ENCODE measurements around the gene MPC2.

DNA sequence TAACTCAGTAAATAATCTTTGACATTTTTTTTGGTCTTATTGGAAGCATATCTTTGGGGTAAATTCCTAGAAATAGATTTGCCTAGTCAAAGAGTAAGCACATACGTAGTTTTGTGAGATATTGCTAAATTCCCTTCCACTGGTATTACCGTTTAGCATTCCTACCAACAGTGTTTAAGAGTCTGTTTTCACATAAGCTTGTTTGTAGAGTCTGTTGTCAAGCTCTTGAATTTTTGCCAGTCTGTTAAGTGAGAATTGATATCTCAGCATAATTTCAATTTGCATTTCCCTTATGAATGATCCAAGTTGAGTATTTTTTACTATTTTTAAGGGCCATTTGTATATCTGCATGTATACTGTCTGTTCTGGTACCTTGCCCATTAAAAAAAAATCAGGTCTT lies 37.0 kb upstream of the MPC2 start:
- TF ChIP-seq, protein P1, sequence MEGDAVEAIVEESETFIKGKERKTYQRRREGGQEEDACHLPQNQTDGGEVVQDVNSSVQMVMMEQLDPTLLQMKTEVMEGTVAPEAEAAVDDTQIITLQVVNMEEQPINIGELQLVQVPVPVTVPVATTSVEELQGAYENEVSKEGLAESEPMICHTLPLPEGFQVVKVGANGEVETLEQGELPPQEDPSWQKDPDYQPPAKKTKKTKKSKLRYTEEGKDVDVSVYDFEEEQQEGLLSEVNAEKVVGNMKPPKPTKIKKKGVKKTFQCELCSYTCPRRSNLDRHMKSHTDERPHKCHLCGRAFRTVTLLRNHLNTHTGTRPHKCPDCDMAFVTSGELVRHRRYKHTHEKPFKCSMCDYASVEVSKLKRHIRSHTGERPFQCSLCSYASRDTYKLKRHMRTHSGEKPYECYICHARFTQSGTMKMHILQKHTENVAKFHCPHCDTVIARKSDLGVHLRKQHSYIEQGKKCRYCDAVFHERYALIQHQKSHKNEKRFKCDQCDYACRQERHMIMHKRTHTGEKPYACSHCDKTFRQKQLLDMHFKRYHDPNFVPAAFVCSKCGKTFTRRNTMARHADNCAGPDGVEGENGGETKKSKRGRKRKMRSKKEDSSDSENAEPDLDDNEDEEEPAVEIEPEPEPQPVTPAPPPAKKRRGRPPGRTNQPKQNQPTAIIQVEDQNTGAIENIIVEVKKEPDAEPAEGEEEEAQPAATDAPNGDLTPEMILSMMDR (IDR thresholded peaks at IDR 0.05; ENCODE audit: insufficient read depth, low read length) = no peak
- TF ChIP-seq POLR2AphosphoS5 (IDR thresholded peaks at IDR 0.05; ENCODE audit: low read depth) = no peak
- TF ChIP-seq, protein P2, sequence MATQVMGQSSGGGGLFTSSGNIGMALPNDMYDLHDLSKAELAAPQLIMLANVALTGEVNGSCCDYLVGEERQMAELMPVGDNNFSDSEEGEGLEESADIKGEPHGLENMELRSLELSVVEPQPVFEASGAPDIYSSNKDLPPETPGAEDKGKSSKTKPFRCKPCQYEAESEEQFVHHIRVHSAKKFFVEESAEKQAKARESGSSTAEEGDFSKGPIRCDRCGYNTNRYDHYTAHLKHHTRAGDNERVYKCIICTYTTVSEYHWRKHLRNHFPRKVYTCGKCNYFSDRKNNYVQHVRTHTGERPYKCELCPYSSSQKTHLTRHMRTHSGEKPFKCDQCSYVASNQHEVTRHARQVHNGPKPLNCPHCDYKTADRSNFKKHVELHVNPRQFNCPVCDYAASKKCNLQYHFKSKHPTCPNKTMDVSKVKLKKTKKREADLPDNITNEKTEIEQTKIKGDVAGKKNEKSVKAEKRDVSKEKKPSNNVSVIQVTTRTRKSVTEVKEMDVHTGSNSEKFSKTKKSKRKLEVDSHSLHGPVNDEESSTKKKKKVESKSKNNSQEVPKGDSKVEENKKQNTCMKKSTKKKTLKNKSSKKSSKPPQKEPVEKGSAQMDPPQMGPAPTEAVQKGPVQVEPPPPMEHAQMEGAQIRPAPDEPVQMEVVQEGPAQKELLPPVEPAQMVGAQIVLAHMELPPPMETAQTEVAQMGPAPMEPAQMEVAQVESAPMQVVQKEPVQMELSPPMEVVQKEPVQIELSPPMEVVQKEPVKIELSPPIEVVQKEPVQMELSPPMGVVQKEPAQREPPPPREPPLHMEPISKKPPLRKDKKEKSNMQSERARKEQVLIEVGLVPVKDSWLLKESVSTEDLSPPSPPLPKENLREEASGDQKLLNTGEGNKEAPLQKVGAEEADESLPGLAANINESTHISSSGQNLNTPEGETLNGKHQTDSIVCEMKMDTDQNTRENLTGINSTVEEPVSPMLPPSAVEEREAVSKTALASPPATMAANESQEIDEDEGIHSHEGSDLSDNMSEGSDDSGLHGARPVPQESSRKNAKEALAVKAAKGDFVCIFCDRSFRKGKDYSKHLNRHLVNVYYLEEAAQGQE (IDR thresholded peaks at IDR 0.05; ENCODE audit: insufficient replicate concordance, low read depth) = no peak
- TF ChIP-seq SPI1 (IDR thresholded peaks at IDR 0.05; ENCODE audit: borderline replicate concordance, low read depth) = no peak
